Uterus (tissue), 2 donors: Measurements from ENCODE around the gene FSD1.

Experiments
- POLR2A ChIP-seq, 2 donors: fragments of 450-650 bp; IDR thresholded peaks; one replicate each; pipeline ENCODE4 v1.6.1; 2016; ENCODE audit warnings: antibody characterized with exemption in 2 of 2, mild to moderate bottlenecking in 1 of 2, moderate library complexity in 1 of 2
- TF ChIP-seq, protein P1 (sequence below), 4 experiments: fragments of 200-600 bp in 2 of 4; fragments of 450-650 bp in 2 of 4; sonication (generic) in 2 of 4; IDR thresholded peaks; one replicate each; pipeline ENCODE4 v1.5.1; 2016 to 2019; ENCODE audit warnings: antibody characterized with exemption in 4 of 4, mild to moderate bottlenecking in 2 of 4, moderate library complexity in 1 of 4

GRCh38 chr19:4367781-4368127, 63.4 kb downstream of the FSD1 start:
- no peak for TF ChIP-seq POLR2A (IDR thresholded peaks at IDR 0.05)
- TF ChIP-seq, protein P1, sequence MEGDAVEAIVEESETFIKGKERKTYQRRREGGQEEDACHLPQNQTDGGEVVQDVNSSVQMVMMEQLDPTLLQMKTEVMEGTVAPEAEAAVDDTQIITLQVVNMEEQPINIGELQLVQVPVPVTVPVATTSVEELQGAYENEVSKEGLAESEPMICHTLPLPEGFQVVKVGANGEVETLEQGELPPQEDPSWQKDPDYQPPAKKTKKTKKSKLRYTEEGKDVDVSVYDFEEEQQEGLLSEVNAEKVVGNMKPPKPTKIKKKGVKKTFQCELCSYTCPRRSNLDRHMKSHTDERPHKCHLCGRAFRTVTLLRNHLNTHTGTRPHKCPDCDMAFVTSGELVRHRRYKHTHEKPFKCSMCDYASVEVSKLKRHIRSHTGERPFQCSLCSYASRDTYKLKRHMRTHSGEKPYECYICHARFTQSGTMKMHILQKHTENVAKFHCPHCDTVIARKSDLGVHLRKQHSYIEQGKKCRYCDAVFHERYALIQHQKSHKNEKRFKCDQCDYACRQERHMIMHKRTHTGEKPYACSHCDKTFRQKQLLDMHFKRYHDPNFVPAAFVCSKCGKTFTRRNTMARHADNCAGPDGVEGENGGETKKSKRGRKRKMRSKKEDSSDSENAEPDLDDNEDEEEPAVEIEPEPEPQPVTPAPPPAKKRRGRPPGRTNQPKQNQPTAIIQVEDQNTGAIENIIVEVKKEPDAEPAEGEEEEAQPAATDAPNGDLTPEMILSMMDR (IDR thresholded peaks at IDR 0.05), result no peak
